Smooth muscle cell of the pulmonary artery (primary cell): ENCODE data around the gene PRPF31. TPM values are rescaled to one million over a fixed set of nuclear protein-coding genes. Genes with fewer than 3 reads are reported as not detected.

Source experiments
- total RNA-seq: library from RNA; depleted of rRNA; stranded (reverse); fragments of >200 nt; gene quantifications from 2 replicates; pipeline ENCODE4 v1.2.3, GENCODE V29; 2014

The PRPF31 gene
- total RNA-seq: 54.5 and 55.6 TPM in 2 replicates

DNA sequence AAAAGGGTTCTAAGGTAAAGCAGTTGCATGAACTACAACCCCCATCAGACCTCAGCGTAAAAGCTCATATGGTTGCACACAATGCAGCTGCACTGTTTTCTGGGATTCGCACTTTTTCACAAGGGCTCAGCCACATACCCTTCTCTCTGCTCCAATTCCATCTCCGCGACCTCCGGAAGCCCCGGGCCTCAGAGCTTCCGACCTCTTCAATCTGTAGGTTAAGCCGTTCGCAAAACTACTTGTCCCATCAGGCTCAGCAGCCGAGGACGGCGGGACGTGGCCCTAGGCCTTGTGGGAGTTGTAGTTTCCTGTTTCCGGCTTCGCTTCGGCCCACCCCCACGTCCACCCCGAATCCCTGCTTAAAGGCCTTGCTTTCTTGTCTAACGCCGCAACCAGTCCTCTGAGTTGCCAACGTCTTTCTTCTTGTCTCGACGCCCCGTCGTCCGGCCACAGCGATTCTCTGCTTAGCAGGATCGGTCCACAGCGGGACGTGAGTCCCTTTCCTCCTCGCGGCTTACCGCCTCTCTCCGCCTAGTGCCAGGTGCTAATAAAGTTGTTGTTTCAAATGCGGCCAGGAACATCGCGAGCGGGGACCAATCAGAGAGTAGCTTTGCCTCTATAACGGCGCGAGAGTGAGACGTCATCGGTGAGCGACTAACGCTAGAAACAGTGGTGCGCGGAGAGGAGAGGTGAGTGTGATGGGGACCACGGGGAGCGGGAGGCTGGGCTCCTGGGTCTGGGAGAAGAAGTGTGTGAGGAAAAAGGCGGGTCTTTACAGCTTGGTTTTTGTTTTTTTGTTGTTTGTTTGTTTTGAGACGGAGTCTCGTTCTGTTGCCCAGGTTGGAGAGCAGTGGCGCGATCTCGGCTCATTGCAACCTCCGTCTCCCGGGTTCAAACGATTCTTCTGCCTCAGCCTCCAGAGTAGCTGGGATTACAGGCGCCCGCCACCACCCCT lies at the start of gene PRPF31, which contains the start of gene TFPT:
Gene PRPF31 (plus strand): TSS at position 646 of the 955 bp plus-strand sequence. CDS start 2,525 bp downstream, outside the sequence.
Gene TFPT (minus strand): TSS at position 549 of the 955 bp plus-strand sequence. CDS start 388 bp downstream, at position 161.

DNA sequence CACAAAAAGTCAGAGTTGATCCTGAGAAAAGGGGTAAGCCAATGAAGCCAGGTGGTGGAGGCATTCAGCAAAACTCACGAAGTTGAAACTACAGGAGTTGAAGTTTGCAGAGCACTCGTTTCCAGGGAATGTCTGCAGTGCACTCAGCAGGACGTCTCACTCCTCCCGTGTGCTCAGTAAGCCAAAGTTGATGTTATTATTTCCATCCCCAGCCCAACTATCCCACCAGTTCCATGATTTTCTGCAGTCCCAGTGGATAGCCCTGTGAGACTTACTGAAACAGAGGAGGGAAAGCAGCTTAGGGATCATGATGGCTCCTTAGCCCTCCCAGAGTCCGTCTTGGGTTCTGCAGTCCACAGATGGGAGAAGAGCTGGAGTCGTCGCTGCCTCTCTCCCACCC lies 34.5 kb upstream of the PRPF31 start, which contains the start of gene TARM1:
Gene TARM1 (minus strand): TSS at position 334 of the 400 bp plus-strand sequence. CDS start 25 bp downstream, at position 309.

GRCh38 chr19:54100561-54100960 lies 15.0 kb upstream of the PRPF31 start, which contains the start of gene OSCAR:
TSS of gene OSCAR (minus strand) at chr19:54100803. CDS start at chr19:54100792, 11 bp downstream.

GRCh38 chr19:54102421-54103169 lies 13.0 kb upstream of the PRPF31 start, which contains the start of gene NDUFA3:
TSS of gene NDUFA3 (plus strand) at chr19:54102855. CDS start at chr19:54102879, 24 bp downstream.

DNA sequence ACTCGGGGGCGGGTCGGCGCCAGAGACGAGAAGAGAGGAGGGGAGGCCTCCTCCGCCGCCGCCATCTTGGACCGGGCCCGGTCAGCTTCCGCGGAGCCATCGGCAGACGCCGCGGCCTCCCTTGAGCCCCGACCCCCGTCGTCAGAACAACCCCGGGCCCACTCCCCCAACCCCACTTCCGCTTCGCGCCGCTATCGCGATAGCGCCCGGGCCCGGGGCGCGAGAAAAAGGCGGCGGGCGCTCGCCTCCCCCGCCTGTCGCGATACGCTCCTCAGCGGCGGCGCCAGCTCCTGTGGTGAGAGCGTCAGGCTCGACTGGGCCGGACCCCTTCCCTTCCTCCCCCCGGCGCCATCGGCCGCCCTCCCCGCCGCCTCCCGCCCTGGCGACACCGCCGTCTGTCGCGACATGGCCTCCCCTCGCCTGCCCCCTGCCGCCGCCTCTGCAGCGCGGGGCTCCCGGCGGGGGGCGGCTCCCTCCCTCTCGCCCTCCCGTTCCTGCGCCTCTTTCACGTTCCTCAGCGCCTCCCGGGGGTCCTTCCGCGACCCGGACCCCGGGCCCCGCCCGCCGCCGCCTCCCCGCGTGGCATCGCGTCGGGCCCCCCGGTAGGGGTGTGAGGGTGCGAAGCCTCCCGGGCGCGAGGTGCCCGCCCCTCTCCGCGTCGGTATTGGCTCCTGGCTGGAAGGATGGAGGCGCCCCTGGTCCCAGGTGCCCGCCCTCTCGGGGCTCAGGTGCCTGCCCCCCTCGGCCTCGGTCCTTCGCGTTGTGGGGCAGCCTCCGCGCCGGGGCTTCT lies 22.3 kb downstream of the PRPF31 start, which contains the start of gene CNOT3:
Gene CNOT3 (plus strand): TSS at position 64 of the 790 bp plus-strand sequence. CDS start 5,217 bp downstream, outside the sequence.

GRCh38 chr19:54159352-54160181 lies 44.0 kb downstream of the PRPF31 start, which contains the start of gene LENG1:
TSS of gene LENG1 (minus strand) at chr19:54159721. CDS start at chr19:54159695, 26 bp downstream.

DNA sequence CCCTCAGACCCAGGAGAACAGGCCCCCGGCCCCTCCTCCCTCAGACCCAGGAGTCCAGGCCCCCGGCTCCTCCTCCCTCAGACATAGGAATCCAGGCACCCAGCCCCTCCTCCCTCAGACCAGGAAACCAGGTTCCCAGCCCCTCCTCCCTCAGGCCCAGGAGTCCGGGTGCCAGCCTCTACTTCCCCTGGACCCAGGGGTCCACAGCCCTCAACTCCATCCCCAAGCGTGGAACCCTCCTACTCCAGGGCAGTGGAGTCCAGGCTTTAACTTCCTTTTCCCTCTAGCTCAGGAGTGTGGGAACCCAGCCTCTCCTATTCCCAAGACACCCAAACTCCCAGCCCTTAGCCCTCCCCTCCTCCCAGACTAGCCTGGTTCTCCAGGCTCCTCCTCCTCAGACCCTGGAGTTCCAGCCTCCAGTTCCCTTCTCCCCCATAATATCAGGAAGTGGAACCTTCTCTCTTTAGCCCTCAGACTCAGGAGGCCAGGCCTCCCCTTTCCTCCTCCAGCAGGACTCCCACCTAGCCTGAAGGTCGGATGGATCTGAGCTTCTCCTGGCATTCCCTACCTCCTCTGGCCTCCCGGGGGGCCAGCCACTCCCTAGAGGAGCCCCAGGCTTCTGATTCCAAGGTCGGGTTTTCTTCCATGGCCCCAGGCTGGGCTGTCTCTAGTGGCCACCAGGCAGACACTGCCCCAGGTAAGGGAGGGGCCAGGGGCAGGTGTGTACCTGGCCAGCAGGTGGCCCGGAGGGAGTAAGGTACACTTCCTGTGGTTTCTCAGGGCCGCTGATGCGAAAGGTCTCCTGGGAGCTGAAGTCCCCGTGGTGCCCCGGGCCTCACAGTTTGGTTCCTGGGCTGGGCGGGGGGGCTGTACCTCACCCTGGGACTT lies 57.2 kb downstream of the PRPF31 start, which contains the start of gene TMC4:
Gene TMC4 (minus strand): TSS at position 690 of the 888 bp plus-strand sequence. CDS start 43 bp downstream, at position 647.

Other genes with a start within 250 kb of the PRPF31 start
- 24.2 and 42.8 TPM in 2 replicates for gene MYADM, start 247.9 kb upstream of the PRPF31 start, total RNA-seq
- gene PRKCG, start 233.6 kb upstream of the PRPF31 start, total RNA-seq: 0.07 TPM in 1 of 2 replicates, not detected in the other
- 1.7 and 7.2 TPM in 2 replicates for gene CACNG7, start 206.5 kb upstream of the PRPF31 start, total RNA-seq
- 0.20 and 0.76 TPM in 2 replicates for gene CACNG8, start 152.8 kb upstream of the PRPF31 start, total RNA-seq
- 0.13 and 0.43 TPM in 2 replicates for gene CACNG6, start 124.1 kb upstream of the PRPF31 start, total RNA-seq
- gene VSTM1, start 51.9 kb upstream of the PRPF31 start, total RNA-seq: not detected in 2 replicates
- not detected in 2 replicates for gene TARM1, start 34.4 kb upstream of the PRPF31 start, total RNA-seq
- 0.63 and 0.65 TPM in 2 replicates for gene OSCAR, start 15.0 kb upstream of the PRPF31 start, total RNA-seq
- 18.5 and 20.6 TPM in 2 replicates for gene NDUFA3, start 12.9 kb upstream of the PRPF31 start, total RNA-seq
- 10.7 and 12.5 TPM in 2 replicates for gene TFPT, start 97 bp upstream of the PRPF31 start, total RNA-seq
- gene CNOT3, start 22.0 kb downstream of the PRPF31 start, total RNA-seq: 11.3 and 14.1 TPM in 2 replicates
- gene LENG1, start 44.0 kb downstream of the PRPF31 start, total RNA-seq: 3.1 and 3.5 TPM in 2 replicates
- 0.20 TPM in 1 of 2 replicates, not detected in the other for gene TMC4, start 57.4 kb downstream of the PRPF31 start, total RNA-seq
- 71.1 and 93.0 TPM in 2 replicates for gene MBOAT7, start 73.8 kb downstream of the PRPF31 start, total RNA-seq
- 55.4 and 69.3 TPM in 2 replicates for gene TSEN34, start 75.6 kb downstream of the PRPF31 start, total RNA-seq
- 1,505 and 1,870 TPM in 2 replicates for gene RPS9, start 85.1 kb downstream of the PRPF31 start, total RNA-seq
- gene LILRB3, start 107.3 kb downstream of the PRPF31 start, total RNA-seq: not detected in 2 replicates
- not detected in 2 replicates for gene LILRA6, start 127.0 kb downstream of the PRPF31 start, total RNA-seq
- not detected in 2 replicates for gene LILRB5, start 141.5 kb downstream of the PRPF31 start, total RNA-seq
- not detected in 2 replicates for gene LILRB2, start 165.4 kb downstream of the PRPF31 start, total RNA-seq
- not detected in 2 replicates for gene LILRA5, start 197.4 kb downstream of the PRPF31 start, total RNA-seq
- gene LILRA4, start 223.4 kb downstream of the PRPF31 start, total RNA-seq: not detected in 2 replicates
- gene LAIR1, start 249.2 kb downstream of the PRPF31 start, total RNA-seq: not detected in 2 replicates